Measurements from ENCODE around the gene C15orf62. TPM values are rescaled to one million over a fixed set of nuclear protein-coding genes. Genes with fewer than 3 reads are reported as not detected.

Gene C15orf62
- total RNA-seq, 3 donors from 2014 or later = 0.24 to 0.53 (median 0.25) TPM

- H3K36me3 Mint-ChIP-seq (ENCODE audit: insufficient read depth) = peaks cover 31% of the 10 kb centered on the region
- no peak overlapping the region for H3K4me3 Mint-ChIP-seq
- ATAC-seq (no peak), DNase-seq (no peak)
- no peaks in the 10 kb centered on the region for H3K9me3 Mint-ChIP-seq
- H3K27me3 Mint-ChIP-seq (ENCODE audit: low read depth) = no peaks in the 10 kb centered on the region
- H3K4me1 Mint-ChIP-seq (ENCODE audit: low read depth) = peaks cover 31% of the 10 kb centered on the region
Measured at GRCh38 chr15:40747685-40748631, 21.8 kb upstream of the C15orf62 start.

DNA sequence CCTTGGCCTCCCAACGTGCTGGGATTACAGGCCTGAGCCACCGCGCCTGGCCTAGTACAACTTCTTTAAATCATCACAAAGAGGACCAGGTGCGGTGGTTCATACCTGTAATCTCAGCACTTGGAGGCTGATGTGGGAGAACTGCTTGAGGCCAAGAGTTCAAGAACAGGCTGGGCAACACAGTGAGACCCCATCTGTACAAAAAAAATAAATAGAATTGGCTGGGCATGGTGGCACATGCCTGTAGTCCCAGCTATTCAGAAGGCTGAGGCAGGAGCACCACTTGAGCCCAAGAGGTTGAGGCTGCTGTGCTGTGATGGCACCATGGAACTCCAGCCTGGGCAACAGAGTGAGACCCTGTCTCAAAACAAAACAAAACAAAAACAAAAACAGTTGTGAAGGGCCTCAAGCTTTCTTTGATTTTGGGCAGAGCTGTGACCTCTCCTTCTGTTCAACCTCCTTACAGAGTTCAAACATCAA, 20.6 kb upstream of the C15orf62 start:
- no peaks in the 10 kb centered on the region for H3K9me3 Mint-ChIP-seq

GRCh38 chr15:40750885-40751284, 18.9 kb upstream of the C15orf62 start:
- Mint-ChIP-seq H3K4me3 (no peak overlapping the region), H3K9me3 (no peaks in the 10 kb centered on the region), H3K4me1 (ENCODE audit: low read depth) (peaks cover 32% of the 10 kb centered on the region), H3K27me3 (ENCODE audit: low read depth) (no peaks in the 10 kb centered on the region), H3K36me3 (ENCODE audit: insufficient read depth) (peaks cover 29% of the 10 kb centered on the region)
- ATAC-seq (no peak), DNase-seq (no peak)

More for the DNA sequence above, 20.6 kb upstream of the C15orf62 start:
- ATAC-seq (no peak), DNase-seq (no peak)
- no peak overlapping the region for H3K4me3 Mint-ChIP-seq
- no peaks in the 10 kb centered on the region for H3K27me3 Mint-ChIP-seq (ENCODE audit: low read depth)
- H3K4me1 Mint-ChIP-seq (ENCODE audit: low read depth) = peaks cover 31% of the 10 kb centered on the region
- peaks cover 31% of the 10 kb centered on the region for H3K36me3 Mint-ChIP-seq (ENCODE audit: insufficient read depth)

GRCh38 chr15:40751745-40752144, 18.0 kb upstream of the C15orf62 start:
- H3K27me3 Mint-ChIP-seq (ENCODE audit: low read depth) = no peaks in the 10 kb centered on the region
- H3K4me3 Mint-ChIP-seq = no peak overlapping the region
- no peaks in the 10 kb centered on the region for H3K9me3 Mint-ChIP-seq
- no peak for ATAC-seq
- H3K36me3 Mint-ChIP-seq (ENCODE audit: insufficient read depth) = peaks cover 29% of the 10 kb centered on the region
- H3K4me1 Mint-ChIP-seq (ENCODE audit: low read depth) = peaks cover 32% of the 10 kb centered on the region
- no peak for DNase-seq

DNA sequence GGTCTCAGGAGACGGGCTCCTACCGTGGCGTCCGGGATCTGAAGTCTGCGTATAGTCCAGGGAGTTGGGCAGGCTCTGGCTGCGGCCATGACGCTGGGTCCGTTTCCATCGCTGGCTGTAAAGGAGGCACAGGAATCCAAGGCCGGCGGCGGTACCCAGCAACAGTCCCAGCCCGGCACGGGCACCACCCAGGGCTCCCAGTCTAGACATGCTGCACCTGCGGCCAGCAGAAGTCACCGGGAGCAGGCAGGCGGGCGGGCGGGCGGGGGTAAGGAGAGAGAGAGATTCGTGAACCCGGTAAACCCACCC, 15.3 kb upstream of the C15orf62 start:
- Mint-ChIP-seq H3K4me3 (peak overlapping the region; percentile 93), H3K4me1 (ENCODE audit: low read depth) (peaks cover 32% of the 10 kb centered on the region), H3K9me3 (no peaks in the 10 kb centered on the region), H3K36me3 (ENCODE audit: insufficient read depth) (peaks cover 17% of the 10 kb centered on the region), H3K27me3 (ENCODE audit: low read depth) (no peaks in the 10 kb centered on the region)
- no peak for DNase-seq
- peak; percentile 6 to 13 for ATAC-seq

DNA sequence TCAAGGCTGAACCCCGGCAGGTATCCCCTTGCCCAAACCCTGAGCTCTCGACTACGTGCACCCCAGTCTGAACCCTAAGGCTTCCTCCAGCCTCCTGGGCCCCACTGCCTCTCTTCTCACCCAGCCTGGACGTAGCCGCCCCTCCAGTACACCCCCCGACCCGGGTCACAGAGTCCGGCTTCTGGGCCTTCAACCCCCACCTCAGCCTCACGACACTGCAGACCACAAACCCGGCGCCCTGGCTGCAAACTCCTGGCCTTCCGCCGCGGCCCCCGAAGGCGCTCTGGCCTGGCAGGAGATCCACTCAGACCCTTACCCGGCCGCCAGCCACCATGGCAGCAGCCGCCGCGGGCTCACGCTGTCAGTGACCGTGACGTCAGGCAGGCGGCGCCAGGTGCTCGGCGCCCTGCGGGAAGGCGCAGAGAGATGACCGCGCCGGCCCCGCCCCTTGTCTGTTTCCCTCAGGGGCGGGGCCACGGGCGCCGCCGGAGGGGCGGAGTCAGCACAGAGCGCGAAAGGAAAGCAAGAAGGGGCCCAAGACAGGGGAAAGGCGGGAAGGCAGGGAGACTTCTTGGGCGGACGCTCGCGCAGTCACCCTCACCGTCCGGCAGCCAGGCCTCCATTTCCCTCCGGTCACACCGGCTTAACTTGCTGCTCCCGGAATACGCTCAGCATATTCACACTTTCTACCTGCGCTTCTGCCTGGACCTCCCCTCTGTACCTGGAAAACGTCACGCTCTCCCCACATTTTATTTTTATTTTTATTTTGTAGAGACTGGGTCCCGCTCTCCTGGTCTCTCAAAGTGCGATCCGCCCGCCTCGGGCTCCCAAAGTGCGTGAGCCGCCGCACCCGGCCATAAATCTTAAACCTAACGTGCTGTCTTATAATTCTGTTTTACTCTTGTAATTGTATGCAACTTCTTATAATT, 14.6 kb upstream of the C15orf62 start, which contains the start of gene RMDN3:
Gene RMDN3, minus strand, starts transcription at position 372 of the 929 bp plus-strand sequence. CDS start 471 bp downstream, outside the sequence.
- Mint-ChIP-seq H3K4me3 (peak within 1 kb of the TSS; percentile 93), H3K36me3 (ENCODE audit: insufficient read depth) (peaks cover 14% of the 10 kb centered on the region), H3K9me3 (no peaks in the 10 kb centered on the region), H3K27me3 (ENCODE audit: low read depth) (no peaks in the 10 kb centered on the region), H3K4me1 (ENCODE audit: low read depth) (peaks cover 32% of the 10 kb centered on the region)
- ATAC-seq = peak; percentile 92 to 93
- peak; percentile 93 for DNase-seq

DNA sequence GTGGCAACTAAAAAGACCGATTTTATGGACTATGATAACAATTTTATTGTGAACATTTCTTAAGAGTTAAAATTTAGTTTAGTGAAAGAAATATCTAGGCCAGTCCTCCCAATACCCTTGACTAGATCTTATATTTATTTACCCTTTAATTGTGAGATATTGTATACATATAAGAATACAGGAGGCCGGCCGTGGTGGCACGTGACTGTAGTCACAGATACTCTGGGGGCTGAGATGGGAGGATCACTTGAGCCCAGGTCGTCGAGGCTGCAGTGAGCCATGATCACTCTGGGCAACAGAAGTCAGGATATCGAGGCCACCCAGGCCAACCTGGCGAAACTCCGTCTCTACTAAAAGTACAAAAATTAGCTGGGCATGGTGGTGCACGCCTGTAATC, 14.0 kb upstream of the C15orf62 start:
- DNase-seq = no peak
- Mint-ChIP-seq H3K4me1 (ENCODE audit: low read depth) (peaks cover 32% of the 10 kb centered on the region), H3K27me3 (ENCODE audit: low read depth) (no peaks in the 10 kb centered on the region), H3K4me3 (peak overlapping the region; percentile 93), H3K36me3 (ENCODE audit: insufficient read depth) (peaks cover 13% of the 10 kb centered on the region), H3K9me3 (no peaks in the 10 kb centered on the region)
- ATAC-seq = no peak

DNA sequence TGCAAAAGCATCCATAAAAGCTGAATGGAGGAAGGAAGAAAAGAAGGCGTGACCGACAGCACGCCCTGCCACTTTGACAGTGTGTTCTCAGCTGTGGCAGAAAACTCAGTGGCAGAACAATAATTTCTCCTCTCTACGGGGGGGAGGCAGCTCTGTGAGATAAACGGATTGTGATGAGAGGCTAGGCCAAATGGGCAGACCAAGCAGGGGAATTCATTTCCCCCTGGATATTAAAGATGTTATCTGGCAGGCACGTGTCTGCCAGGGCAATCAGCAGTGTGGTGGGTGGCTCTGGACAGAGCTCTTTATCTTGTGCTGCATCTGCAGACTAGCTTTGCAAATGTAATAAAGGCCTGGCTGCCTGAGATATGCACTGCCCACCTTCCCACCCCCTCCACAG, 12.8 kb upstream of the C15orf62 start:
- no peak overlapping the region for H3K4me3 Mint-ChIP-seq
- no peaks in the 10 kb centered on the region for H3K9me3 Mint-ChIP-seq
- H3K27me3 Mint-ChIP-seq (ENCODE audit: low read depth) = no peaks in the 10 kb centered on the region
- peaks cover 6% of the 10 kb centered on the region for H3K36me3 Mint-ChIP-seq (ENCODE audit: insufficient read depth)
- peaks cover 28% of the 10 kb centered on the region for H3K4me1 Mint-ChIP-seq (ENCODE audit: low read depth)
- DNase-seq (no peak), ATAC-seq (no peak)

- no peak for DNase-seq
- no peaks in the 10 kb centered on the region for H3K27me3 Mint-ChIP-seq (ENCODE audit: low read depth)
- no peaks in the 10 kb centered on the region for H3K9me3 Mint-ChIP-seq
- no peak overlapping the region for H3K4me3 Mint-ChIP-seq
- no peak for ATAC-seq
- peaks cover 20% of the 10 kb centered on the region for H3K4me1 Mint-ChIP-seq (ENCODE audit: low read depth)
- no peaks in the 10 kb centered on the region for H3K36me3 Mint-ChIP-seq (ENCODE audit: insufficient read depth)
Measured at GRCh38 chr15:40759961-40760360, 9.8 kb upstream of the C15orf62 start.

GRCh38 chr15:40762919-40763800, 6.6 kb upstream of the C15orf62 start:
- DNase-seq (peak; percentile 23), ATAC-seq (peak; percentile 6 to 8)
- Mint-ChIP-seq H3K4me1 (ENCODE audit: low read depth) (peaks cover 26% of the 10 kb centered on the region), H3K4me3 (peak overlapping the region; percentile 79), H3K9me3 (no peaks in the 10 kb centered on the region), H3K27me3 (ENCODE audit: low read depth) (no peaks in the 10 kb centered on the region), H3K36me3 (ENCODE audit: insufficient read depth) (no peaks in the 10 kb centered on the region)

- Mint-ChIP-seq H3K9me3 (no peaks in the 10 kb centered on the region), H3K36me3 (ENCODE audit: insufficient read depth) (no peaks in the 10 kb centered on the region), H3K4me3 (peak within 1 kb of the TSS; percentile 79), H3K27me3 (ENCODE audit: low read depth) (no peaks in the 10 kb centered on the region), H3K4me1 (ENCODE audit: low read depth) (peaks cover 34% of the 10 kb centered on the region)
- ATAC-seq (peak; percentile 68 to 73), DNase-seq (peak; percentile 48)
Measured at GRCh38 chr15:40763801-40764628, 5.8 kb upstream of the C15orf62 start, which contains the start of gene GCHFR. GCHFR (plus strand) TSS chr15:40764068; CDS start chr15:40764181, 113 bp downstream.

GRCh38 chr15:40764629-40765103, 5.1 kb upstream of the C15orf62 start:
- DNase-seq (no peak), ATAC-seq (no peak)
- H3K9me3 Mint-ChIP-seq = no peaks in the 10 kb centered on the region

More at GRCh38 chr15:40764629-40765103, 5.1 kb upstream of the C15orf62 start:
- Mint-ChIP-seq H3K27me3 (ENCODE audit: low read depth) (no peaks in the 10 kb centered on the region), H3K4me3 (peak overlapping the region; percentile 79), H3K4me1 (ENCODE audit: low read depth) (peaks cover 41% of the 10 kb centered on the region), H3K36me3 (ENCODE audit: insufficient read depth) (no peaks in the 10 kb centered on the region)

Data from activated T-cell treated with anti-CD3 and anti-CD28 coated beads, Interleukin-2, amount 50 U/mL, for 4 hours (primary cell).